ENCODE results near the gene VSX1. TPM values are rescaled to one million over a fixed set of nuclear protein-coding genes. Genes with fewer than 3 reads are reported as not detected.

VSX1 gene
- total and polyA plus RNA-seq, 9 of the 15 experiments (the other 6 are each of a cell fraction or from before 2014, with no cell fraction given) = not detected

DNA sequence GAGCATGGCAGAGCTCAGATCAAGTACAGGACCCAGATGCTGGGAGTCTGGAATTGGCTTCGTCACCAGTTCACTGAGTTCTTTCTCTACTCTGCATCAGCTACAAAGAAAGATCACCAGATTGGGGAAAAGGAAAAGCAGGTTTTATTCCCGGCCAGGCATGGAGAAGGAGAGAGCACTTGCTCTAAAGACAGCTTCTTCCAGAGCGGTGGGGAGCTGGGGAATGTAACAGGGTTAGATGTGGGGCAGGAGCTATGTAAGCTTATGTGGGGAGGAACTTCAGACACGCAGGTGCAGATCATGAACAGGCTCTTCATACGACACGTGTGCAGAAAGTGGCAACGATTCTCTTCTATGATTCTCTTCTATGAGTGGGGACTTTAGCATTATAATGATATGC, 19.1 kb downstream of the VSX1 start:
- Histone ChIP-seq H3K9me1 (ENCODE audit: control insufficient read depth, insufficient read depth, low read length) (no peaks in the 10 kb centered on the region), H3K4me3 (no peak overlapping the region), H3K36me3 (ENCODE audit: control insufficient read depth, insufficient read depth, low read length) (no peaks in the 10 kb centered on the region), H3K9ac (ENCODE audit: insufficient read depth in 1 of 2, low read depth in 2 of 2, low read length in 2 of 2) (no peak overlapping the region), H3K9me3 (replicated peaks; ENCODE audit: control insufficient read depth, insufficient read depth, low read depth, low read length) (no peaks in the 10 kb centered on the region), H3K4me2 (ENCODE audit: insufficient read depth, low read length) (no peak overlapping the region), H2AFZ (ENCODE audit: low read depth, low read length) (no peak overlapping the region), H3K27ac (ENCODE audit: extremely low read depth, low read depth, low read length) (no peak overlapping the region), H4K20me1 (replicated peaks; ENCODE audit: control insufficient read depth, insufficient read depth, low read length) (no peaks in the 10 kb centered on the region), H3K4me1 (replicated peaks in 1 of 2; ENCODE audit: control insufficient read depth in 2 of 2, insufficient read depth in 2 of 2, low read length in 2 of 2) (peaks cover 0 to 9% of the 10 kb centered on the region in 2 experiments; a peak in 2 of 5 replicates), H3K27me3 (ENCODE audit: control insufficient read depth in 2 of 2, insufficient read depth in 2 of 2, low read length in 2 of 2) (peaks cover 0 to 34% of the 10 kb centered on the region in 2 experiments; a peak in 4 of 5 replicates), H3K79me2 (ENCODE audit: control insufficient read depth, insufficient read depth, low read length) (no peaks in the 10 kb centered on the region)
- no peak for ATAC-seq
- CTCF ChIA-PET (ENCODE audit: low intra/inter-chr PET ratio) = interaction anchor here (4.3 kb wide), 1 partner anchor 69 kb away, joined by 34 read pairs; the partner anchor contains the start of gene APMAP
- POLR2A ChIA-PET = interaction anchor here (0.6 kb wide), 1 partner anchor 33 kb away, joined by 3 read pairs; no protein-coding TSS in a partner anchor
- 1% methylated on average over 7 of the region's 7 CpGs for WGBS (ENCODE audit: insufficient coverage, low coverage, missing lambda C conversion rate)
- in situ Hi-C loops (cut with MboI) = loop anchor here (5.0 kb wide), 1 partner anchor 71 kb away; the partner anchor contains the start of gene APMAP
- BruUV-seq (replicated peaks) = no TSS peak
- no peak for FAIRE-seq
- intact Hi-C loops (cut with micrococcal nuclease) = no loop called here
- DNase-seq (ENCODE audit: extremely low read depth in 1 of 4, low spot score in 3 of 4) = no peak
- TF ChIP-seq ZKSCAN8 (CRISPR knock-in tag; IDR thresholded peaks at IDR 0.05) (no peak), NFRKB (IDR thresholded peaks at IDR 0.05; ENCODE audit: low read depth) (no peak), XRCC4 (IDR thresholded peaks at IDR 0.05; ENCODE audit: extremely low read depth, insufficient read depth, insufficient read length) (no peak), POU5F1 (IDR thresholded peaks at IDR 0.05; ENCODE audit: borderline replicate concordance, low read depth, low read length, partially characterized antibody) (no peak), POLR2B (IDR thresholded peaks at IDR 0.05; ENCODE audit: low read depth, partially characterized antibody) (no peak), KLF13 (tag; IDR thresholded peaks at IDR 0.05; ENCODE audit: borderline replicate concordance, low read depth) (no peak), ZFX (CRISPR knock-in tag; IDR thresholded peaks at IDR 0.05) (no peak)
- TF ChIP-seq, protein P1, sequence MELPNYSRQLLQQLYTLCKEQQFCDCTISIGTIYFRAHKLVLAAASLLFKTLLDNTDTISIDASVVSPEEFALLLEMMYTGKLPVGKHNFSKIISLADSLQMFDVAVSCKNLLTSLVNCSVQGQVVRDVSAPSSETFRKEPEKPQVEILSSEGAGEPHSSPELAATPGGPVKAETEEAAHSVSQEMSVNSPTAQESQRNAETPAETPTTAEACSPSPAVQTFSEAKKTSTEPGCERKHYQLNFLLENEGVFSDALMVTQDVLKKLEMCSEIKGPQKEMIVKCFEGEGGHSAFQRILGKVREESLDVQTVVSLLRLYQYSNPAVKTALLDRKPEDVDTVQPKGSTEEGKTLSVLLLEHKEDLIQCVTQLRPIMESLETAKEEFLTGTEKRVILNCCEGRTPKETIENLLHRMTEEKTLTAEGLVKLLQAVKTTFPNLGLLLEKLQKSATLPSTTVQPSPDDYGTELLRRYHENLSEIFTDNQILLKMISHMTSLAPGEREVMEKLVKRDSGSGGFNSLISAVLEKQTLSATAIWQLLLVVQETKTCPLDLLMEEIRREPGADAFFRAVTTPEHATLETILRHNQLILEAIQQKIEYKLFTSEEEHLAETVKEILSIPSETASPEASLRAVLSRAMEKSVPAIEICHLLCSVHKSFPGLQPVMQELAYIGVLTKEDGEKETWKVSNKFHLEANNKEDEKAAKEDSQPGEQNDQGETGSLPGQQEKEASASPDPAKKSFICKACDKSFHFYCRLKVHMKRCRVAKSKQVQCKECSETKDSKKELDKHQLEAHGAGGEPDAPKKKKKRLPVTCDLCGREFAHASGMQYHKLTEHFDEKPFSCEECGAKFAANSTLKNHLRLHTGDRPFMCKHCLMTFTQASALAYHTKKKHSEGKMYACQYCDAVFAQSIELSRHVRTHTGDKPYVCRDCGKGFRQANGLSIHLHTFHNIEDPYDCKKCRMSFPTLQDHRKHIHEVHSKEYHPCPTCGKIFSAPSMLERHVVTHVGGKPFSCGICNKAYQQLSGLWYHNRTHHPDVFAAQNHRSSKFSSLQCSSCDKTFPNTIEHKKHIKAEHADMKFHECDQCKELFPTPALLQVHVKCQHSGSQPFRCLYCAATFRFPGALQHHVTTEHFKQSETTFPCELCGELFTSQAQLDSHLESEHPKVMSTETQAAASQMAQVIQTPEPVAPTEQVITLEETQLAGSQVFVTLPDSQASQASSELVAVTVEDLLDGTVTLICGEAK (IDR thresholded peaks at IDR 0.05) = no peak
- TF ChIP-seq, protein P1 (CRISPR knock-in tag; IDR thresholded peaks at IDR 0.05) = no peak
- TF ChIP-seq, protein P2, sequence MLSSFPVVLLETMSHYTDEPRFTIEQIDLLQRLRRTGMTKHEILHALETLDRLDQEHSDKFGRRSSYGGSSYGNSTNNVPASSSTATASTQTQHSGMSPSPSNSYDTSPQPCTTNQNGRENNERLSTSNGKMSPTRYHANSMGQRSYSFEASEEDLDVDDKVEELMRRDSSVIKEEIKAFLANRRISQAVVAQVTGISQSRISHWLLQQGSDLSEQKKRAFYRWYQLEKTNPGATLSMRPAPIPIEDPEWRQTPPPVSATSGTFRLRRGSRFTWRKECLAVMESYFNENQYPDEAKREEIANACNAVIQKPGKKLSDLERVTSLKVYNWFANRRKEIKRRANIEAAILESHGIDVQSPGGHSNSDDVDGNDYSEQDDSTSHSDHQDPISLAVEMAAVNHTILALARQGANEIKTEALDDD (IDR thresholded peaks at IDR 0.05) = no peak
- TF ChIP-seq, protein P3, sequence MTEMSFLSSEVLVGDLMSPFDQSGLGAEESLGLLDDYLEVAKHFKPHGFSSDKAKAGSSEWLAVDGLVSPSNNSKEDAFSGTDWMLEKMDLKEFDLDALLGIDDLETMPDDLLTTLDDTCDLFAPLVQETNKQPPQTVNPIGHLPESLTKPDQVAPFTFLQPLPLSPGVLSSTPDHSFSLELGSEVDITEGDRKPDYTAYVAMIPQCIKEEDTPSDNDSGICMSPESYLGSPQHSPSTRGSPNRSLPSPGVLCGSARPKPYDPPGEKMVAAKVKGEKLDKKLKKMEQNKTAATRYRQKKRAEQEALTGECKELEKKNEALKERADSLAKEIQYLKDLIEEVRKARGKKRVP (CRISPR knock-in tag; IDR thresholded peaks at IDR 0.05) = no peak

Measured in K562 (cell line).